Lower lobe of right lung (tissue), 2 donors: ENCODE measurements around the gene SH3PXD2B. TPM values are rescaled to one million over a fixed set of nuclear protein-coding genes. Genes with fewer than 3 reads are reported as not detected.
"Not testable (repeated sequence)": the region's sequence is repeated elsewhere in the genome, so short reads cannot be mapped to it uniquely, and the experiment has no call there.

Experiments
- ATAC-seq, 2 donors: fragments of 200-7000 bp; cut with Tn5 transposase; one replicate each; pipeline ENCODE4 v1.9.1; 2020 to 2022; ENCODE audit warnings: mild to moderate bottlenecking in 2 of 2, moderate library complexity in 2 of 2
- DNase-seq: peaks from one replicate; pipeline ENCODE4 v3.0.0-alpha.2; 2020
- H3K27ac ChIP-seq: fragments of 200-600 bp; one replicate; pipeline ENCODE4 v1.8.0; 2022
- H3K27me3 ChIP-seq: fragments of 200-600 bp; one replicate; pipeline ENCODE4 v1.8.0; 2022; ENCODE audit warnings: low read depth
- H3K36me3 ChIP-seq: fragments of 200-600 bp; one replicate; pipeline ENCODE4 v1.8.0; 2022; ENCODE audit warnings: mild to moderate bottlenecking
- H3K4me1 ChIP-seq: fragments of 200-600 bp; one replicate; pipeline ENCODE4 v1.8.0; 2022
- H3K4me3 ChIP-seq: fragments of 200-600 bp; one replicate; pipeline ENCODE4 v1.8.0; 2022; ENCODE audit warnings: mild to moderate bottlenecking
- H3K9me3 ChIP-seq: fragments of 200-600 bp; one replicate; pipeline ENCODE4 v1.8.0; 2022
- intact Hi-C: fragments of 100-400 bp; cut with DNase I; formaldehyde crosslinking; loops from one replicate; pipeline ENCODE4 v1.11.0; 2022
- total RNA-seq: library from RNA; stranded (reverse); fragmentation: NEBNext Ultra II Directional; extraction: Animal tissue kit (Norgen Biotek cat#: 25700); gene quantifications from one replicate; pipeline ENCODE4 v1.2.1, GENCODE V29; 2021
- TF ChIP-seq, protein P1 (sequence below): fragments of 200-600 bp; IDR thresholded peaks from one replicate; pipeline ENCODE4 v1.8.0; 2022; ENCODE audit warnings: antibody characterized with exemption, mild to moderate bottlenecking
- donor health status: DM: no; HTN: yes; CAD: no; lungs with severe emphysema.

SH3PXD2B gene
- total RNA-seq, 1 donor from 2014 or later, result 49.8 TPM

DNA sequence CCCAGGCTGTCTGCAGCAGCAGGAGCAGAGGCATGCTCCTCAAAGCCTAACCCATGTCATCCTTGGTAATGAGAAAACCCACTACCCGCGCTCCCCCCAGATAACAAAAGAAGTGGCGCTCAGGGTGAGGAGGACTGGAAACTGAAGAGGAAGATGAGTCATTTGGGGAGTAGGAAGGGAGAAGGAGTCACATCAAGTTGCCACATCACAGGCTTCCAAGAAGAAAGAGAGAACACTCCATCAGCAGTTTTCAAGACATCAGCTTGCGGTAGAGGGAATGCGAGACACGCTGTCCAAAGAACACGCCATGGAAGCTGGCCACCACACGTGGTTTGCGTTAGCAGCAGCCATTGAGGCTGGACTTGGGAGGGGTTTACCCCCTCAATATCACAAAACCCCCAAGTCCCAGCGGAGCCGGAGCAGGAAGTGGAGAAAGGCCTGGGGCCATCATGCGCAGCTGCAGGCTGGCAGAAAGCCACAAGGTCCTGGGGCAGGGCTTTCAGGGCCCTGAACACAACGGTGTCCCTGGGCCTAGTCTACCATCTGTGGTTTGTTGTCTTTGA lies 41.5 kb downstream of the SH3PXD2B start:
- H3K27ac ChIP-seq, result peak overlapping the region; percentile 74
- H3K9me3 ChIP-seq, result no peaks in the 10 kb centered on the region
- H3K4me3 ChIP-seq, result no peak overlapping the region
- ATAC-seq (peak; percentile 76 to 88), DNase-seq (peak; percentile 88)
- TF ChIP-seq, protein P1, sequence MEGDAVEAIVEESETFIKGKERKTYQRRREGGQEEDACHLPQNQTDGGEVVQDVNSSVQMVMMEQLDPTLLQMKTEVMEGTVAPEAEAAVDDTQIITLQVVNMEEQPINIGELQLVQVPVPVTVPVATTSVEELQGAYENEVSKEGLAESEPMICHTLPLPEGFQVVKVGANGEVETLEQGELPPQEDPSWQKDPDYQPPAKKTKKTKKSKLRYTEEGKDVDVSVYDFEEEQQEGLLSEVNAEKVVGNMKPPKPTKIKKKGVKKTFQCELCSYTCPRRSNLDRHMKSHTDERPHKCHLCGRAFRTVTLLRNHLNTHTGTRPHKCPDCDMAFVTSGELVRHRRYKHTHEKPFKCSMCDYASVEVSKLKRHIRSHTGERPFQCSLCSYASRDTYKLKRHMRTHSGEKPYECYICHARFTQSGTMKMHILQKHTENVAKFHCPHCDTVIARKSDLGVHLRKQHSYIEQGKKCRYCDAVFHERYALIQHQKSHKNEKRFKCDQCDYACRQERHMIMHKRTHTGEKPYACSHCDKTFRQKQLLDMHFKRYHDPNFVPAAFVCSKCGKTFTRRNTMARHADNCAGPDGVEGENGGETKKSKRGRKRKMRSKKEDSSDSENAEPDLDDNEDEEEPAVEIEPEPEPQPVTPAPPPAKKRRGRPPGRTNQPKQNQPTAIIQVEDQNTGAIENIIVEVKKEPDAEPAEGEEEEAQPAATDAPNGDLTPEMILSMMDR, result no peak
- no peaks in the 10 kb centered on the region for H3K36me3 ChIP-seq
- peaks cover 64% of the 10 kb centered on the region for H3K4me1 ChIP-seq
- no peaks in the 10 kb centered on the region for H3K27me3 ChIP-seq
- intact Hi-C loops, result no loop called here

DNA sequence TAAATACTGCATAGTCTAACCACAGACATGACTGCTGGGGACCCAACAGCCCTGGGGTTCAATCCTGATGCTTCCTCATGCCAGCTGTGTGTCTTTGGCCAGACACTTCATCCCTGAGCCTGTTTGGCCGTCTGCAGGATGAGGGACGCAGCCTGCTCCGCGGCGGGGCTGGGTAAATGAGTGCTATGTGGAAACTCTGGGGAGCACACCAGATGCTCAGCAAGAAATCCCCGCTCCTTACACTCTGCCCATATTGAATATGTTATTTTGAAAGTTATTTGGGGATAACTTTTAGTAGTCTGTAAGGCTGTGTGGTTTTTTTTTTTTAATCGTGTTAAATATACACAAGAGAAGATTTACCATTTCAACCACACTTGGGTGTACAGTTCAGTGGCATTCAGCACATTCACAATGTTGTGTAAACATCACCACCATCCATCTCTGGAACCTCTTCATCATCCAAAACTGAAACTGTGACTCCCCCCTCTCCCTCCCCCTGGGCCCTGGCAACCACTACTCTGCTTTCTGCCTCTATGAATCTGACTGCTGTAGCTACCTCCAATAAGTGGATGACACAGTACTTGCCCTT lies 42.7 kb downstream of the SH3PXD2B start:
- Histone ChIP-seq H3K27ac (peak overlapping the region; percentile 74), H3K27me3 (no peaks in the 10 kb centered on the region), H3K36me3 (no peaks in the 10 kb centered on the region), H3K9me3 (no peaks in the 10 kb centered on the region), H3K4me1 (peaks cover 63% of the 10 kb centered on the region), H3K4me3 (no peak overlapping the region)
- peak; percentile 23 to 25 for ATAC-seq
- no peak for DNase-seq
- intact Hi-C loops, result no loop called here
- TF ChIP-seq, protein P1, result no peak

DNA sequence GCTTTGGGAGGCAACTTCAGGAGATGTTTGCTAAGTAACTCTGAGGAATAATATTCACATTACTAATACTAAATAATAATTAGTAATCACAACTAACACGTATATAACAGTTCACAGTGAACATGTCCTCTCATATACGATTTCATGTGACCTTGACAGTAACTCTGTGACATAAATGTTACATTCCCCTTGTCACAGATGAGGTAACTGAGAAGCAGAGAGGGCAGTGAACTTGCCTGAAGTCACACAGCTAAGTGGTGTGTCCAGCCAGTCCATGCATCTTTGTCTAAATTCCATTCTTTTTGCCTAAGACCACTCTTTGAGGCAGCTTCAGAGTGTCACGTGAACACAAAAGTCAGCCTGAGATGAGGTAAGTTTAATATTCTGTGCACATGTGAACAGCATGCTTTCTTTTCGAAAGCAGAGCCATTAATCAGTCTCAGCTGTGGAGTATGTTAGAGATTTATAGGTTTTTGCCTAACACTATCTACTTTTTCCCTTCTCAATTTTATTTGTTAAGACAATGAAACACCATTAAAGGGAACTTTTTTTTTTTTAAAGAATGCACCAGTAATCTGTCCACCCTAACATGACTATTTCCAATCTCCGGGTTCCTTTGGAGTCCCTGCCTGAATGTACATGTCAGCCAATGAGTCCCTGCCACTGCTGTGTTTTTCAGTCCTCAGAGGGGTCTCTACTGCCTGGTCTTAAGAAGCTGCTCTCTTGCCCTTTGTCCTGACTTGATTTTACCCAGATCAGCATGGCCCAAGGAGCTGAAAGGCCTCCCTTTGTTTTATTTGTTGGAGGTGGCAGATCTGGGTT lies 43.5 kb downstream of the SH3PXD2B start:
- H3K9me3 ChIP-seq, result no peaks in the 10 kb centered on the region
- peak overlapping the region; percentile 50 for H3K27ac ChIP-seq
- TF ChIP-seq, protein P1, result no peak
- H3K4me1 ChIP-seq, result peaks cover 63% of the 10 kb centered on the region
- ATAC-seq (no peak), DNase-seq (no peak)
- no peaks in the 10 kb centered on the region for H3K27me3 ChIP-seq
- intact Hi-C loops, result no loop called here
- H3K4me3 ChIP-seq, result no peak overlapping the region
- no peaks in the 10 kb centered on the region for H3K36me3 ChIP-seq

DNA sequence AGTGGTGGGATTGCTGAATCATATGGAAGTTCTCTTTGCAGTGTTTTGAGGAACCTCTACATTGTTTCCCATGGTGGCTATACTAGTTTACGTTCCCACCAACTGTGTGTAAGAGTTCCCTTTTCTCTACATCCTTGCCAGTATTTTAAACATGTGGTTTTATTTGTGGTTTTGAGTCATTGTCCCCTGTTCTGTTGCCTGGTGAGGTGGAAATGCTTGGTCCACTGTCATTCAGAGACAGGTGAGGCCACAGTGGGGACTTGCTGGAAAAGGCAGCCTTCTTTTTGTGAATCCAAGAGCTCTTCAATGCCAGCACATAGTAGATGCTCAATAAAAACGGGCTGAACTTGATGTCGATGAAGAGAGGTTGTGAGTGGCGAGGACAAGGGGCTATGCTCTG lies 44.2 kb downstream of the SH3PXD2B start:
- H3K4me1 ChIP-seq, result peaks cover 56% of the 10 kb centered on the region
- ATAC-seq, result peak; percentile 40 to 49

DNA sequence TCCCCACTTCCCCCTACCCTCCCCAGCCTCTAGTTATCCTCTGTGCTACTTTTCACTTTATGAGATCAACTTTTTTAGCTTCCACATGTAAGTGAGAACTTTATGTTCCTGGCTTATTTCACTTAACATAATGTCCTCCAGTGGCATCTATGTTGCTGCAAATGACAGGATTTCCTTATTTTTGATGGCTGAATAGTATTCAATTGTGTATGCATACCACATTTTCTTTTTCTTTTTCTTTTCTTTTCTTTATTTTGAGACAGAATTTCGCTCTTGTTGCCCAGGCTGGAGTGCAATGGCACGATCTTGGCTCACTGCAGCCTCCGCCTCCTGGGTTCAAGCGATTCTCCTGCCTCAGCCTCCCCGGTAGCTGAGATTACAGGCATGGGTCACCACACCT lies 44.8 kb downstream of the SH3PXD2B start:
- intact Hi-C loops, H3K9me3 ChIP-seq, DNase-seq, H3K27me3 ChIP-seq, H3K4me3 ChIP-seq: not testable (repeated sequence)
- Histone ChIP-seq H3K4me1 (peaks cover 50% of the 10 kb centered on the region), H3K27ac (peak overlapping the region; percentile 50), H3K36me3 (peaks cover 13% of the 10 kb centered on the region)
- ATAC-seq, result peak in 1 of 2 donors; percentile 6

More for the DNA sequence above, 44.2 kb downstream of the SH3PXD2B start:
- Histone ChIP-seq H3K36me3 (peaks cover 6% of the 10 kb centered on the region), H3K9me3 (no peaks in the 10 kb centered on the region), H3K27me3 (no peaks in the 10 kb centered on the region), H3K4me3 (no peak overlapping the region), H3K27ac (peak overlapping the region; percentile 50)
- DNase-seq, result no peak
- TF ChIP-seq, protein P1, result no peak
- intact Hi-C loops, result no loop called here

DNA sequence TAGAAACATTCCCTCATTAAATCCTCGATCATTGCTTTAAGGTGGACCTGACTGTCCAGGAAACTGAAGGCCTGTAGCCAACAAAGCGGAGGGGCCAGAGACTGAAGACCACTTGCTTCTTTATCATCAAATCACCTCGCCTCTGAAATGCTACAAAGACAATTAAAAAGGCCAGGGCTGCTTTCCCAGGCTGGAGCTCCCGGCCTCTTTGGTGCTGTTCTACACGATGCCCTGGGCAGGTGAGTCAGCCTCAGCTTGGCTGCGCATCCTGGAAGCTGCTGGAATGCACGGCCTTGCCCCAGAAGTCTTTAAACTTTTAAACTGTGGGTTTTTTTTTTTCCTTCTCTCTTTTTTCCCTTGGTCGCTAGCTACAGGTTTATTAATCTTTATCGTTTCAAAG lies 46.5 kb downstream of the SH3PXD2B start:
- H3K27ac ChIP-seq, result no peak overlapping the region
- H3K36me3 ChIP-seq, result peaks cover 13% of the 10 kb centered on the region
- peaks cover 43% of the 10 kb centered on the region for H3K4me1 ChIP-seq
- ATAC-seq (no peak), DNase-seq (no peak)
- H3K27me3 ChIP-seq, result no peaks in the 10 kb centered on the region
- no peaks in the 10 kb centered on the region for H3K9me3 ChIP-seq
- H3K4me3 ChIP-seq, result no peak overlapping the region
- TF ChIP-seq, protein P1, result no peak
- intact Hi-C loops, result no loop called here
